Endothelial cell of umbilical vein (primary cell): ENCODE results near the gene CLCNKA. TPM values are rescaled to one million over a fixed set of nuclear protein-coding genes. Genes with fewer than 3 reads are reported as not detected.
"Not testable (repeated sequence)": the region's sequence is repeated elsewhere in the genome, so short reads cannot be mapped to it uniquely, and the experiment has no call there.

Source experiments
- BruUV-seq: library from RNA; stranded (reverse); fragments of 400-500 nt; replicated peaks from 2 replicates; lab custom pipeline; 2021; lab: Mats Ljungman, UMichigan
- CTCF ChIA-PET: fragments of 300-600, 350-600 bp; sonication (Branson Sonifier 250); formaldehyde crosslinking; loops from one replicate; lab custom pipeline; 2021; ENCODE audit warnings: antibody characterized with exemption, inconsistent platforms; lab: Charles Lee
- POLR2A ChIA-PET: fragments of 300-600, 350-600 bp; sonication (Branson Sonifier 250); formaldehyde crosslinking; loops from one replicate; lab custom pipeline; 2021; ENCODE audit warnings: antibody characterized with exemption, inconsistent platforms; lab: Charles Lee
- DNase-seq: peaks from one replicate; pipeline ENCODE4 v3.0.0-alpha.2; 2011; ENCODE audit warnings: low read depth, low spot score
- FAIRE-seq: peaks from 2 replicates; lab custom pipeline; 2011; peaks lifted over from hg19 to GRCh38; lab: Jason Lieb, UNC
- H2AFZ ChIP-seq: 2 replicates; pipeline ENCODE4 v1.6.0; 2012; ENCODE audit warnings: low read depth, low read length, control low read depth, inconsistent platforms
- H3K27ac ChIP-seq: 2 replicates; pipeline ENCODE4 v1.5.1; 2011; ENCODE audit warnings: low read depth, mild to moderate bottlenecking, control low read depth, low read length, moderate library complexity; ENCODE audit not compliant: insufficient read depth
- H3K27me3 ChIP-seq, 2 experiments: 2 replicates each; pipeline versions ENCODE4 v1.6.0 to v1.6.1; 2011; ENCODE audit warnings: low read length in 2 of 2, mixed read lengths in 1 of 2; ENCODE audit not compliant: control insufficient read depth in 2 of 2, insufficient read depth in 2 of 2
- H3K36me3 ChIP-seq, 2 experiments: 2 replicates in 1 of 2; 3 replicates in 1 of 2; pipeline ENCODE4 v1.5.1; 2011; ENCODE audit warnings: low read length in 2 of 2, mild to moderate bottlenecking in 1 of 2, moderate library complexity in 1 of 2; ENCODE audit not compliant: control insufficient read depth in 2 of 2, insufficient read depth in 2 of 2; ENCODE audit errors: extremely low read depth in 1 of 2
- H3K4me1 ChIP-seq: 3 replicates; pipeline ENCODE4 v1.5.1; 2011; ENCODE audit warnings: mild to moderate bottlenecking, low read length; ENCODE audit not compliant: control insufficient read depth, insufficient read depth; ENCODE audit errors: extremely low read depth
- H3K4me2 ChIP-seq: 2 replicates; pipeline ENCODE4 v1.6.1; 2011; ENCODE audit warnings: low read length, control low read depth, mixed read lengths; ENCODE audit not compliant: insufficient read depth
- H3K4me3 ChIP-seq, 3 experiments: fragments of 200-600 bp in 1 of 3; sonication (generic), shearing (Covaris generic) in 1 of 3; replicated peaks in 1 of 3; 2 replicates each; pipeline ENCODE4 v1.5.1; 2011 to 2016; ENCODE audit warnings: control low read depth in 3 of 3, low read length in 3 of 3, mild to moderate bottlenecking in 2 of 3, inconsistent platforms in 1 of 3, low read depth in 1 of 3, moderate library complexity in 1 of 3; ENCODE audit not compliant: insufficient read depth in 1 of 3
- H3K79me2 ChIP-seq: 2 replicates; pipeline ENCODE4 v1.6.0; 2012; ENCODE audit warnings: low read length, inconsistent platforms; ENCODE audit not compliant: control insufficient read depth, insufficient read depth
- H3K9ac ChIP-seq: replicated peaks from 2 replicates; pipeline ENCODE3; 2011; ENCODE audit warnings: low read length, control low read depth; ENCODE audit not compliant: insufficient read depth; ENCODE audit errors: extremely low read depth
- H3K9me1 ChIP-seq: replicated peaks from 3 replicates; pipeline ENCODE4 v1.6.0; 2011; ENCODE audit warnings: mild to moderate bottlenecking, low read length; ENCODE audit not compliant: control insufficient read depth, insufficient read depth; ENCODE audit errors: extremely low read depth
- H3K9me3 ChIP-seq: replicated peaks from 2 replicates; pipeline ENCODE4 v1.5.1; 2012; ENCODE audit warnings: low read length, inconsistent platforms; ENCODE audit not compliant: control insufficient read depth, insufficient read depth
- H4K20me1 ChIP-seq: replicated peaks from 2 replicates; pipeline ENCODE3; 2011; ENCODE audit warnings: mild to moderate bottlenecking, low read length; ENCODE audit not compliant: control insufficient read depth, insufficient read depth; ENCODE audit errors: extremely low read depth
- EZH2 ChIP-seq: IDR thresholded peaks from 2 replicates; pipeline ENCODE4 v1.6.1; 2012; ENCODE audit warnings: borderline replicate concordance, low read depth, mild to moderate bottlenecking, moderate library complexity, low read length, inconsistent platforms; ENCODE audit not compliant: severe bottlenecking
- FOS ChIP-seq: IDR thresholded peaks from 2 replicates; pipeline ENCODE4 v1.6.1; 2011; ENCODE audit warnings: mild to moderate bottlenecking, low read length, moderate library complexity, borderline replicate concordance; ENCODE audit not compliant: insufficient read depth
- GATA2 ChIP-seq: IDR thresholded peaks from 2 replicates; pipeline ENCODE4 v1.7.0; 2011; ENCODE audit warnings: low read depth, mild to moderate bottlenecking, moderate library complexity, mixed read lengths, low read length; ENCODE audit not compliant: insufficient read length, insufficient read depth
- JUN ChIP-seq: IDR thresholded peaks from 2 replicates; pipeline ENCODE4 v1.6.1; 2011; ENCODE audit warnings: borderline replicate concordance, low read depth; ENCODE audit not compliant: insufficient read length, insufficient read depth
- MYC ChIP-seq: IDR thresholded peaks from one replicate; pipeline ENCODE4 v1.6.1; 2011; ENCODE audit warnings: mild to moderate bottlenecking, low read depth, low read length
- POLR2A ChIP-seq: IDR thresholded peaks from 2 replicates; pipeline ENCODE4 v1.6.1; 2012; ENCODE audit warnings: low read depth, mild to moderate bottlenecking, control low read depth, low read length
- POLR2AphosphoS5 ChIP-seq: IDR thresholded peaks from 2 replicates; pipeline ENCODE4 v1.6.1; 2012; ENCODE audit warnings: low read depth, mild to moderate bottlenecking, control low read depth, low read length, moderate library complexity; ENCODE audit not compliant: insufficient read depth
- dilution Hi-C: fragments of 300-500 bp; cut with MboI; formaldehyde crosslinking; loops from one replicate; pipeline ENCODE4 v1.15.0; 2019; ENCODE audit warnings: low sequenced_read_pairs; ENCODE audit not compliant: extremely low pct_ligation_motif_present
- intact Hi-C: fragments of 100-400 bp; cut with micrococcal nuclease; formaldehyde crosslinking; loops from one replicate; pipeline ENCODE4 v1.10.0; 2022
- polyA plus RNA-seq, 4 experiments: library from polyadenylated mRNA; depleted of rRNA in 3 of 4; stranded (reverse) in 3 of 4; unstranded in 1 of 4; fragments of >200 nt; gene quantifications; 2 replicates each; pipeline versions ENCODE4 v1.2.1 to v1.2.3, GENCODE V29; 2011 to 2012; ENCODE audit warnings: missing spikeins in 1 of 4
- total RNA-seq: library from RNA; stranded (reverse); gene quantifications from 2 replicates; pipeline ENCODE4 v1.2.3, GENCODE V29; 2021
- TF ChIP-seq, protein P1 (sequence below): IDR thresholded peaks from 2 replicates; pipeline ENCODE4 v1.6.1; 2011; ENCODE audit not compliant: insufficient read depth, insufficient read length
- TF ChIP-seq, protein P2 (sequence below), 2 donors: IDR thresholded peaks; 1 replicate in 1 of 2; 2 replicates in 1 of 2; pipeline ENCODE4 v1.5.1; 2011; ENCODE audit warnings: low read length in 2 of 2, mild to moderate bottlenecking in 2 of 2, moderate library complexity in 2 of 2, control low read depth in 1 of 2, inconsistent platforms in 1 of 2, low read depth in 1 of 2; ENCODE audit not compliant: insufficient read depth in 1 of 2; ENCODE audit errors: extremely low read depth in 1 of 2

CLCNKA gene
- total and polyA plus RNA-seq, 2 donors (not counting 3 experiments of a cell fraction or from before 2014, with no cell fraction given), result not detected

DNA sequence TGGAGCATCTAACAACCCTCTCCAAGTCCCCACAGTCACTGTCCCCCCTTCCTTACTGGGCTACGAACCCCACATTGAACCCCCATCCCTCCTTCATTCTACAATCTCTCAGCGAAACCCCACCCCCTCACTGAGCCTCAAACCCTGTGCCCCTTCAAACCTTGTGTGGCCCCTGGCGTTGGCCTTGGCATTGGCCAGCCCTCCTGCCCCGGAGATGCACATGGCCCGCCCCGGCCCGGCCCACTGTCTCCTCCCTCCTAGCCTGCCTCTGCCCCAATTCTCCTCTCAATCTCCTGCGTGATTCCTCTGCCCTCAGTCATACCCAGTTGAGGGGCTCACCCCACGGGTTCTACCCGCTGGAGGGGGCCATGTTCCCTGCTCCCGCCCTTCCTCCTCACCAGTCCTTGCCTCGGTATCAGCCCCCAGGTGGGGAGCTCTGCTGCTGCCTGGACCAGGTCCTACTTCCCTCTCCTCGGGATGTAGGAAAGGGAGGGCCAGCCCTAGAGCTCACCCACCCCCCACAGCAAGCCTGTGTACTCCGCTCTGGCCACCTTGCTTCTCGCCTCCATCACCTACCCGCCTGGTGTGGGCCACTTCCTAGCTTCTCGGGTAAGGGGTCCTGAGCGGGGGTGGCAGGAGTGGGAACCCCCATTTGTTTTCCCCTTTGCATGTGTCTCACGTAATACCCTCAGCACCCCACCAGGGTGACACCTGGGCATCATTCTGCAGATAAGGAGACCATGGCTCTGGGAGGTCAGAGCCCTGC is 6.6 kb downstream of the CLCNKA start:
- H3K4me2 ChIP-seq, result no peak overlapping the region
- no peaks in the 10 kb centered on the region for H3K27me3 ChIP-seq
- H3K4me3 ChIP-seq, result no peak overlapping the region
- intact Hi-C loops, result no loop called here
- ChIA-PET CTCF (interaction anchor here (1.1 to 1.6 kb wide), 2 partner anchors 213 to 237 kb away, joined by 3 to 4 read pairs; no protein-coding TSS in a partner anchor), POLR2A (no interaction called here)
- H3K27ac ChIP-seq, result no peak overlapping the region
- TF ChIP-seq POLR2A (no peak), JUN (no peak), MYC (no peak), POLR2AphosphoS5 (no peak), GATA2 (no peak), FOS (no peak), EZH2 (no peak)
- TF ChIP-seq, protein P1, sequence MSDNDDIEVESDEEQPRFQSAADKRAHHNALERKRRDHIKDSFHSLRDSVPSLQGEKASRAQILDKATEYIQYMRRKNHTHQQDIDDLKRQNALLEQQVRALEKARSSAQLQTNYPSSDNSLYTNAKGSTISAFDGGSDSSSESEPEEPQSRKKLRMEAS, result no peak
- TF ChIP-seq, protein P2, sequence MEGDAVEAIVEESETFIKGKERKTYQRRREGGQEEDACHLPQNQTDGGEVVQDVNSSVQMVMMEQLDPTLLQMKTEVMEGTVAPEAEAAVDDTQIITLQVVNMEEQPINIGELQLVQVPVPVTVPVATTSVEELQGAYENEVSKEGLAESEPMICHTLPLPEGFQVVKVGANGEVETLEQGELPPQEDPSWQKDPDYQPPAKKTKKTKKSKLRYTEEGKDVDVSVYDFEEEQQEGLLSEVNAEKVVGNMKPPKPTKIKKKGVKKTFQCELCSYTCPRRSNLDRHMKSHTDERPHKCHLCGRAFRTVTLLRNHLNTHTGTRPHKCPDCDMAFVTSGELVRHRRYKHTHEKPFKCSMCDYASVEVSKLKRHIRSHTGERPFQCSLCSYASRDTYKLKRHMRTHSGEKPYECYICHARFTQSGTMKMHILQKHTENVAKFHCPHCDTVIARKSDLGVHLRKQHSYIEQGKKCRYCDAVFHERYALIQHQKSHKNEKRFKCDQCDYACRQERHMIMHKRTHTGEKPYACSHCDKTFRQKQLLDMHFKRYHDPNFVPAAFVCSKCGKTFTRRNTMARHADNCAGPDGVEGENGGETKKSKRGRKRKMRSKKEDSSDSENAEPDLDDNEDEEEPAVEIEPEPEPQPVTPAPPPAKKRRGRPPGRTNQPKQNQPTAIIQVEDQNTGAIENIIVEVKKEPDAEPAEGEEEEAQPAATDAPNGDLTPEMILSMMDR (IDR thresholded peaks at IDR 0.05; ENCODE audit: extremely low read depth in 1 of 2, insufficient read depth in 1 of 2, low read depth in 1 of 2, low read length in 2 of 2), result no peak
- H3K4me1 ChIP-seq, result no peaks in the 10 kb centered on the region
- no peak overlapping the region for H2AFZ ChIP-seq
- H4K20me1 ChIP-seq, result no peaks in the 10 kb centered on the region
- H3K9me3 ChIP-seq, result no peaks in the 10 kb centered on the region
- H3K36me3 ChIP-seq, result no peaks in the 10 kb centered on the region
- no peak overlapping the region for H3K9ac ChIP-seq
- dilution Hi-C loops, result no loop called here
- DNase-seq (no peak), FAIRE-seq (no peak)
- H3K9me1 ChIP-seq, result no peaks in the 10 kb centered on the region
- H3K79me2 ChIP-seq, result no peaks in the 10 kb centered on the region
- no TSS peak for BruUV-seq

DNA sequence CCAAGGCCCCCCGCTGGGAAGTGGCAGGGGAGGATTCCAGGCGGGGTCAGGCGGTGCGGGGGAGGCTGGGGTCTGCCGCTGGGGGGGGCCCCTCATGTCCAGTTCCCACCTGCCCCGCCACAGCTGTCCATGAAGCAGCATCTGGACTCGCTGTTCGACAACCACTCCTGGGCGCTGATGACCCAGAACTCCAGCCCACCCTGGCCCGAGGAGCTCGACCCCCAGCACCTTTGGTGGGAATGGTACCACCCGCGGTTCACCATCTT is 7.1 kb downstream of the CLCNKA start:
- BruUV-seq, intact Hi-C loops, H3K27me3 ChIP-seq, H3K79me2 ChIP-seq, H3K27ac ChIP-seq, dilution Hi-C loops, H3K9me3 ChIP-seq, H3K36me3 ChIP-seq, H2AFZ ChIP-seq, H3K4me3 ChIP-seq, H3K9ac ChIP-seq, FAIRE-seq, POLR2A ChIA-PET, H3K4me2 ChIP-seq, H3K4me1 ChIP-seq, H3K9me1 ChIP-seq, H4K20me1 ChIP-seq, DNase-seq: not testable (repeated sequence)
- CTCF ChIA-PET, result interaction anchor here (1.1 to 1.6 kb wide), 2 partner anchors 213 to 237 kb away, joined by 3 to 4 read pairs; no protein-coding TSS in a partner anchor
